Measurements from ENCODE around the gene UNC13C. TPM values are rescaled to one million over a fixed set of nuclear protein-coding genes. Genes with fewer than 3 reads are reported as not detected.

Gene UNC13C
- total RNA-seq, 4 donors from 2014 or later, result under 0.01 to 0.79 (median 0.09) TPM; not detected in 1

GRCh38 chr15:54619180-54619579 is 640.9 kb downstream of the UNC13C start:
- DNase-seq (ENCODE audit: low spot score) (no peak), ATAC-seq (ENCODE audit: low FRiP score) (no peak)
- TF ChIP-seq CTCF (IDR thresholded peaks at IDR 0.05), result no peak

- DNase-seq (ENCODE audit: low spot score) (no peak), ATAC-seq (ENCODE audit: low FRiP score) (no peak)
- no peak for TF ChIP-seq CTCF (IDR thresholded peaks at IDR 0.05)
Observed at GRCh38 chr15:54620916-54621315, 642.7 kb downstream of the UNC13C start.

DNA sequence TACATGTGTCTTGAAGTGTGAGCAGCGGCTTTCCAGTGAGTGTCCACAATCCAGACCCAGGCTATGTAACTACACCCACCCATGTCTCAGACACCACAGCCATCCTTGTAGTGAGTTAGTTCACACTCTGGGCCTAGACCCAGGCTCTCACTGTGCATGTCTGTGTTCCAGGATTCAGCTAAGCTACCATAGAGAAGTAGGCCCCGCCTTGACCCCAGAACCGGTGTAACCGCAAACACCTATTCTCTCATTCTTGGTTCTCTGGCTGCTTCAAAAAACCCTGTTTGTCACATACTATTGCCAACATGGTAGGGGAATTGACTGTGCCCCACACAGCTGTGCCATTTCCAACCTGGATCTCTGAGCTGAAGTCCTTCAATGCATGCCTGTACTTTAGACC is 657.9 kb downstream of the UNC13C start:
- DNase-seq (ENCODE audit: low spot score) (no peak), ATAC-seq (ENCODE audit: low FRiP score) (no peak)
- TF ChIP-seq CTCF (IDR thresholded peaks at IDR 0.05), result no peak

- ATAC-seq (ENCODE audit: low FRiP score) (no peak), DNase-seq (ENCODE audit: low spot score) (no peak)
- no peak for TF ChIP-seq CTCF (IDR thresholded peaks at IDR 0.05)
Observed at GRCh38 chr15:54638666-54639065, 660.4 kb downstream of the UNC13C start.

DNA sequence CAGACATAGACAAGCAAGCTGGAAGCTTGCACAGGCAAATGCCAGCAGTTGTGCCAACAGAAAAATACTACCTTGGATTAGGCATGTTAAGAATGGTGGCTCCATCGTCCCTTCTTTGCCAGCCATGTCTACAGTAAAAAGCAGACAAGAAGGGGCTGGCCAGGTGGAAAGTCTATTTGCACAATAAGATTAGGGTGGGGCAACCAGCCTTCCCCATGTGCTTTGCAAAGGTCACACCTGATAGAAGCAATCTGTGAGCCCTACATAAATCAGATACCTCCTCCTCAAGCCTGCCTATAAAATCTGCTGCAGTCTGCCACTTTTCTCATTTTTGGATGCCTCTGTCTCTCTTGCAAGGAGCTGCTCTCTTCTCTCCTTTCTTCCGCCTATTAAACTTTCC is 662.6 kb downstream of the UNC13C start:
- DNase-seq (ENCODE audit: low spot score) (no peak), ATAC-seq (ENCODE audit: low FRiP score) (no peak)
- no peak for TF ChIP-seq CTCF (IDR thresholded peaks at IDR 0.05)

DNA sequence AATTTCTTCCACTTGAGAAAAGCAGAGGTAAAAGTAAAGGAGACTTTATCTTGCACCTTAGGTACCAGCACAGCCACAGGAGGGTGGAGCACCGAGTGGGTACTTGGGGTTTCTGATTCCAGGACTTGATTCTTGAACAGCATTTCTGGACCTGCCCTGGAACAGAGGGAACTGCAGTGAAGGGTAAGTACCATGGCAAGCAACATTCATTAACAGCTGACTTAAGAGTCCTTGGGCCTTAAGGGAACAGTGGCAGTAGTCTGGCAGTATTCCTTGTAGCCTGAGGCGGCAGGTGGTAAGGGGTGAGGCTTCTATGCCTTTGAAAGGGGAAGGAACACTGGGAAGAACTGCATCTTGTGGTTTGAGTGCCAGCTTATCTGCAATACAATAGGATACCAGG is 666.6 kb downstream of the UNC13C start:
- ATAC-seq (ENCODE audit: low FRiP score) (no peak), DNase-seq (ENCODE audit: low spot score) (no peak)
- TF ChIP-seq CTCF (IDR thresholded peaks at IDR 0.05), result no peak

GRCh38 chr15:54659646-54660045 is 681.4 kb downstream of the UNC13C start:
- ATAC-seq (ENCODE audit: low FRiP score) (no peak), DNase-seq (ENCODE audit: low spot score) (no peak)
- no peak for TF ChIP-seq CTCF (IDR thresholded peaks at IDR 0.05)

Measured in omental fat pad (tissue), 4 donors.